B cell (primary cell): ENCODE data around the gene COG7. TPM values are rescaled to one million over a fixed set of nuclear protein-coding genes. Genes with fewer than 3 reads are reported as not detected.

Experiments
- ATAC-seq: fragments of 200-7000 bp; cut with Tn5 transposase; one replicate; pipeline ENCODE4 v1.10.0; 2021; ENCODE audit warnings: low read depth, mild to moderate bottlenecking, moderate number of reproducible peaks, moderate library complexity
- CTCF ChIA-PET: fragments of 350-600 bp; sonication (Branson Sonifier 250); formaldehyde crosslinking; loops from one replicate; lab custom pipeline; 2021; ENCODE audit warnings: antibody characterized with exemption, inconsistent platforms; lab: Charles Lee
- POLR2A ChIA-PET: fragments of 350-600 bp; sonication (Branson Sonifier 250); formaldehyde crosslinking; loops from one replicate; lab custom pipeline; 2021; ENCODE audit warnings: antibody characterized with exemption; lab: Charles Lee
- DNase-seq: peaks from one replicate; pipeline ENCODE4 v3.0.0; 2013
- H2AFZ ChIP-seq: 2 replicates; pipeline ENCODE4 v1.6.1; 2012; ENCODE audit warnings: mild to moderate bottlenecking, low read depth, low read length; ENCODE audit not compliant: insufficient read depth, poor library complexity, severe bottlenecking
- H3K27ac ChIP-seq, 2 donors: 1 replicate in 1 of 2; 2 replicates in 1 of 2; pipeline ENCODE4 v1.5.1; 2012 to 2013; ENCODE audit warnings: low read length in 2 of 2, mild to moderate bottlenecking in 2 of 2, moderate library complexity in 1 of 2
- H3K27me3 ChIP-seq, 4 experiments: fragments of 200-600 bp in 1 of 4; sonication (generic) in 1 of 4; replicated peaks in 1 of 4; 1 replicate in 2 of 4; 2 replicates in 2 of 4; pipeline versions ENCODE4 v1.6.1 to v1.7.0; 2013 to 2016; ENCODE audit warnings: low read length in 3 of 4, mild to moderate bottlenecking in 2 of 4, mixed read lengths in 1 of 4, moderate library complexity in 1 of 4; ENCODE audit not compliant: insufficient read depth in 4 of 4, control insufficient read depth in 3 of 4; ENCODE audit errors: control extremely low read depth in 1 of 4
- H3K36me3 ChIP-seq, 2 experiments: replicated peaks in 1 of 2; 1 replicate in 1 of 2; 2 replicates in 1 of 2; pipeline versions ENCODE4 v1.6.1 to v1.7.1; 2013; ENCODE audit warnings: low read length in 1 of 2; ENCODE audit not compliant: insufficient read depth in 2 of 2, control insufficient read depth in 1 of 2; ENCODE audit errors: control extremely low read depth in 1 of 2, extremely low read depth in 1 of 2
- H3K4me1 ChIP-seq, 2 donors: fragments of 200-600 bp in 1 of 2; sonication (generic) in 1 of 2; 1 replicate in 1 of 2; 2 replicates in 1 of 2; pipeline versions ENCODE4 v1.5.1 to v1.6.1; 2013 to 2017; ENCODE audit warnings: low read length in 2 of 2; ENCODE audit not compliant: control insufficient read depth in 2 of 2, insufficient read depth in 2 of 2
- H3K4me2 ChIP-seq: replicated peaks from 2 replicates; pipeline ENCODE3; 2012; ENCODE audit warnings: mild to moderate bottlenecking, low read depth, low read length; ENCODE audit not compliant: poor library complexity, severe bottlenecking
- H3K4me3 ChIP-seq, 5 experiments: fragments of 200-600 bp in 1 of 5; sonication (generic) in 1 of 5; 1 replicate in 3 of 5; 2 replicates in 2 of 5; pipeline versions ENCODE4 v1.5.1 to v1.7.0; 2011 to 2016; ENCODE audit warnings: low read length in 4 of 5, mild to moderate bottlenecking in 4 of 5, low read depth in 2 of 5, control low read depth in 1 of 5, moderate library complexity in 1 of 5; ENCODE audit not compliant: insufficient read depth in 1 of 5; ENCODE audit errors: control extremely low read depth in 1 of 5, extremely low read depth in 1 of 5
- H3K79me2 ChIP-seq: fragments of 200-600 bp; sonication (generic); one replicate; pipeline ENCODE4 v1.6.0; 2016; ENCODE audit warnings: low read length; ENCODE audit not compliant: control insufficient read depth, insufficient read depth
- H3K9ac ChIP-seq: fragments of 200-600 bp; sonication (generic); 2 replicates; pipeline ENCODE4 v1.6.1; 2017; ENCODE audit warnings: mild to moderate bottlenecking, low read length, moderate library complexity
- H3K9me3 ChIP-seq, 3 donors: one replicate each; pipeline versions ENCODE4 v1.6.1 to v1.7.1; 2013; ENCODE audit warnings: low read length in 2 of 3; ENCODE audit not compliant: control insufficient read depth in 2 of 3, insufficient read depth in 1 of 3; ENCODE audit errors: control extremely low read depth in 1 of 3
- H4K20me1 ChIP-seq: 2 replicates; pipeline ENCODE4 v1.6.0; 2012; ENCODE audit warnings: mild to moderate bottlenecking, low read length; ENCODE audit not compliant: insufficient read depth, control insufficient read depth, poor library complexity, severe bottlenecking
- H3K27ac Mint-ChIP-seq: one replicate; pipeline ENCODE4 v1.8.0; 2021; ENCODE audit warnings: mixed read lengths
- H3K27me3 Mint-ChIP-seq: one replicate; pipeline ENCODE4 v1.8.0; 2021; ENCODE audit warnings: mixed read lengths
- H3K4me1 Mint-ChIP-seq: one replicate; pipeline ENCODE4 v1.8.0; 2021; ENCODE audit warnings: mixed read lengths
- H3K4me3 Mint-ChIP-seq: one replicate; pipeline ENCODE4 v1.8.0; 2021; ENCODE audit warnings: mixed read lengths
- H3K9me3 Mint-ChIP-seq: one replicate; pipeline ENCODE4 v1.8.0; 2022; ENCODE audit warnings: mixed read lengths; ENCODE audit not compliant: insufficient read depth
- EZH2 ChIP-seq: IDR thresholded peaks from 2 replicates; pipeline ENCODE4 v1.6.1; 2012; ENCODE audit warnings: borderline replicate concordance, low read depth, mild to moderate bottlenecking, moderate library complexity, low read length; ENCODE audit not compliant: insufficient read depth, poor library complexity, severe bottlenecking
- WGBS: methylation state at CpG from one replicate; pipeline ENCODE4 v1.1.5; 2013; ENCODE audit warnings: missing lambda C conversion rate; ENCODE audit not compliant: insufficient coverage; 5-methylcytosine and 5-hydroxymethylcytosine counted together
- intact Hi-C: fragments of 100-400 bp; cut with micrococcal nuclease; formaldehyde crosslinking; loops from one replicate; pipeline ENCODE4 v1.10.0; 2022
- polyA plus RNA-seq: library from polyadenylated mRNA; depleted of rRNA; stranded (reverse); fragments of >200 nt; gene quantifications from 2 replicates; pipeline ENCODE4 v1.2.3, GENCODE V29; 2012
- small RNA-seq: library from RNA; depleted of rRNA; stranded (forward); fragments of <200 nt; gene quantifications from one replicate; pipeline ENCODE3, GENCODE V24; 2012; ENCODE audit warnings: low replicate concordance, low read depth; ENCODE audit not compliant: insufficient read length
- total RNA-seq, 2 donors: library from RNA; stranded (reverse); fragments of 120-200 nt in 1 of 2; gene quantifications; 1 replicate in 1 of 2; 2 replicates in 1 of 2; pipeline versions ENCODE4 v1.2.3 to v1.2.4, GENCODE V29; 2013 to 2022
- TF ChIP-seq, protein P1 (sequence below): fragments of 200-600 bp; IDR thresholded peaks from one replicate; pipeline ENCODE4 v1.8.0; 2022; ENCODE audit warnings: antibody characterized with exemption, mild to moderate bottlenecking

The COG7 gene
- total and polyA plus RNA-seq, 2 donors (not counting 1 experiment from before 2014, with no cell fraction given), result 21.3 to 37.8 TPM

- H3K27ac Mint-ChIP-seq, result no peak overlapping the region
- H3K4me2 ChIP-seq, result no peak overlapping the region
- ATAC-seq, result no peak
- H3K27ac ChIP-seq, result no peak overlapping the region
- peaks cover 2% of the 10 kb centered on the region for H3K27me3 Mint-ChIP-seq
- H3K4me3 Mint-ChIP-seq, result no peak overlapping the region
- H3K79me2 ChIP-seq, result no peaks in the 10 kb centered on the region
- DNase-seq, result no peak
- no peak overlapping the region for H3K9ac ChIP-seq
- WGBS, result 100% methylated on average over 2 of the region's 3 CpGs
- H3K9me3 Mint-ChIP-seq, result no peaks in the 10 kb centered on the region
- ChIA-PET CTCF (no interaction called here), POLR2A (no interaction called here)
- H3K9me3 ChIP-seq, result no peaks in the 10 kb centered on the region
- no peak overlapping the region for H2AFZ ChIP-seq
- no peaks in the 10 kb centered on the region for H3K36me3 ChIP-seq
- H4K20me1 ChIP-seq, result no peaks in the 10 kb centered on the region
- H3K4me1 ChIP-seq, result peaks cover 0 to 16% of the 10 kb centered on the region in 2 donors
- peaks cover 15% of the 10 kb centered on the region for H3K4me1 Mint-ChIP-seq
- TF ChIP-seq, protein P1, sequence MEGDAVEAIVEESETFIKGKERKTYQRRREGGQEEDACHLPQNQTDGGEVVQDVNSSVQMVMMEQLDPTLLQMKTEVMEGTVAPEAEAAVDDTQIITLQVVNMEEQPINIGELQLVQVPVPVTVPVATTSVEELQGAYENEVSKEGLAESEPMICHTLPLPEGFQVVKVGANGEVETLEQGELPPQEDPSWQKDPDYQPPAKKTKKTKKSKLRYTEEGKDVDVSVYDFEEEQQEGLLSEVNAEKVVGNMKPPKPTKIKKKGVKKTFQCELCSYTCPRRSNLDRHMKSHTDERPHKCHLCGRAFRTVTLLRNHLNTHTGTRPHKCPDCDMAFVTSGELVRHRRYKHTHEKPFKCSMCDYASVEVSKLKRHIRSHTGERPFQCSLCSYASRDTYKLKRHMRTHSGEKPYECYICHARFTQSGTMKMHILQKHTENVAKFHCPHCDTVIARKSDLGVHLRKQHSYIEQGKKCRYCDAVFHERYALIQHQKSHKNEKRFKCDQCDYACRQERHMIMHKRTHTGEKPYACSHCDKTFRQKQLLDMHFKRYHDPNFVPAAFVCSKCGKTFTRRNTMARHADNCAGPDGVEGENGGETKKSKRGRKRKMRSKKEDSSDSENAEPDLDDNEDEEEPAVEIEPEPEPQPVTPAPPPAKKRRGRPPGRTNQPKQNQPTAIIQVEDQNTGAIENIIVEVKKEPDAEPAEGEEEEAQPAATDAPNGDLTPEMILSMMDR, result no peak
- no peak for TF ChIP-seq EZH2
- no peak overlapping the region for H3K4me3 ChIP-seq
- intact Hi-C loops, result no loop called here
- H3K27me3 ChIP-seq, result no peaks in the 10 kb centered on the region
Observed at GRCh38 chr16:23339787-23340186, 113.2 kb downstream of the COG7 start.

Small RNAs within 50 kb of the gene (small RNA-seq; reads per million reads assigned to genes)
- gene RF00072, result not detected

Other genes starting within 250 kb of the COG7 start
- not detected in 2 replicates for gene SCNN1B, start 150.9 kb downstream of the COG7 start, total RNA-seq
- 0.30 TPM in 1 of 2 replicates, not detected in the other for gene SCNN1B, start 150.9 kb downstream of the COG7 start, polyA plus RNA-seq
- gene GGA2, start 57.3 kb upstream of the COG7 start, total RNA-seq, result 832 and 865 TPM in 2 replicates
- gene GGA2, start 57.3 kb upstream of the COG7 start, polyA plus RNA-seq, result 227 and 310 TPM in 2 replicates
- gene EARS2, start 104.2 kb upstream of the COG7 start, total RNA-seq, result 14.6 and 14.7 TPM in 2 replicates
- 13.0 and 15.1 TPM in 2 replicates for gene EARS2, start 104.2 kb upstream of the COG7 start, polyA plus RNA-seq
- gene UBFD1, start 104.5 kb upstream of the COG7 start, total RNA-seq, result 47.3 and 49.2 TPM in 2 replicates
- gene UBFD1, start 104.5 kb upstream of the COG7 start, polyA plus RNA-seq, result 12.8 and 14.4 TPM in 2 replicates
- gene NDUFAB1, start 143.1 kb upstream of the COG7 start, total RNA-seq, result 30.5 and 33.6 TPM in 2 replicates
- gene NDUFAB1, start 143.1 kb upstream of the COG7 start, polyA plus RNA-seq, result 30.6 and 39.3 TPM in 2 replicates
- 14.9 and 16.3 TPM in 2 replicates for gene PALB2, start 188.1 kb upstream of the COG7 start, total RNA-seq
- gene PALB2, start 188.1 kb upstream of the COG7 start, polyA plus RNA-seq, result 2.8 and 3.6 TPM in 2 replicates
- 58.3 and 62.3 TPM in 2 replicates for gene DCTN5, start 188.3 kb upstream of the COG7 start, total RNA-seq
- 22.3 and 22.4 TPM in 2 replicates for gene DCTN5, start 188.3 kb upstream of the COG7 start, polyA plus RNA-seq
- 2.7 and 3.0 TPM in 2 replicates for gene PLK1, start 225.7 kb upstream of the COG7 start, total RNA-seq
- gene PLK1, start 225.7 kb upstream of the COG7 start, polyA plus RNA-seq, result 2.0 and 3.5 TPM in 2 replicates